Neural crest cell (in vitro differentiated cells): ENCODE data around the gene CCDC88B. TPM values are rescaled to one million over a fixed set of nuclear protein-coding genes. Genes with fewer than 3 reads are reported as not detected.

Experiments
- DNase-seq: peaks from one replicate; pipeline ENCODE4 v3.0.0; 2021; ENCODE audit warnings: low read depth, mixed read lengths, low spot score
- H3K27ac Mint-ChIP-seq: one replicate; pipeline ENCODE4 v1.8.0; 2021; ENCODE audit warnings: mild to moderate bottlenecking, mixed read lengths; ENCODE audit not compliant: unreplicated experiment
- H3K27me3 Mint-ChIP-seq: 2 replicates; pipeline ENCODE4 v1.8.0; 2021; ENCODE audit warnings: low read depth, mild to moderate bottlenecking, mixed read lengths
- H3K36me3 Mint-ChIP-seq: 2 replicates; pipeline ENCODE4 v1.8.0; 2021; ENCODE audit warnings: low read depth, mild to moderate bottlenecking, mixed read lengths
- H3K4me1 Mint-ChIP-seq: 2 replicates; pipeline ENCODE4 v1.8.0; 2021; ENCODE audit warnings: mixed read lengths
- H3K4me3 Mint-ChIP-seq: one replicate; pipeline ENCODE4 v1.8.0; 2021; ENCODE audit warnings: mild to moderate bottlenecking, mixed read lengths
- H3K9me3 Mint-ChIP-seq: 2 replicates; pipeline ENCODE4 v1.8.0; 2021; ENCODE audit warnings: mixed read lengths
- total RNA-seq: library from RNA; stranded (reverse); gene quantifications from 2 replicates; pipeline ENCODE4 v1.2.1, GENCODE V29; 2021
- TF ChIP-seq, protein P1 (sequence below): fragments of 200-600 bp; sonication (generic); conservative IDR thresholded peaks from 2 replicates; pipeline ENCODE4 v1.5.0; 2021; ENCODE audit warnings: antibody characterized with exemption, mild to moderate bottlenecking

Gene CCDC88B
- total RNA-seq, 1 donor from 2014 or later: 1.1 TPM

GRCh38 chr11:64376071-64376470 lies 36.1 kb downstream of the CCDC88B start:
- Mint-ChIP-seq H3K36me3 (peaks cover 2% of the 10 kb centered on the region), H3K27ac (no peak overlapping the region), H3K4me1 (peaks cover 4% of the 10 kb centered on the region), H3K4me3 (no peak overlapping the region), H3K27me3 (no peaks in the 10 kb centered on the region), H3K9me3 (no peaks in the 10 kb centered on the region)
- no peak for DNase-seq
- TF ChIP-seq, protein P1, sequence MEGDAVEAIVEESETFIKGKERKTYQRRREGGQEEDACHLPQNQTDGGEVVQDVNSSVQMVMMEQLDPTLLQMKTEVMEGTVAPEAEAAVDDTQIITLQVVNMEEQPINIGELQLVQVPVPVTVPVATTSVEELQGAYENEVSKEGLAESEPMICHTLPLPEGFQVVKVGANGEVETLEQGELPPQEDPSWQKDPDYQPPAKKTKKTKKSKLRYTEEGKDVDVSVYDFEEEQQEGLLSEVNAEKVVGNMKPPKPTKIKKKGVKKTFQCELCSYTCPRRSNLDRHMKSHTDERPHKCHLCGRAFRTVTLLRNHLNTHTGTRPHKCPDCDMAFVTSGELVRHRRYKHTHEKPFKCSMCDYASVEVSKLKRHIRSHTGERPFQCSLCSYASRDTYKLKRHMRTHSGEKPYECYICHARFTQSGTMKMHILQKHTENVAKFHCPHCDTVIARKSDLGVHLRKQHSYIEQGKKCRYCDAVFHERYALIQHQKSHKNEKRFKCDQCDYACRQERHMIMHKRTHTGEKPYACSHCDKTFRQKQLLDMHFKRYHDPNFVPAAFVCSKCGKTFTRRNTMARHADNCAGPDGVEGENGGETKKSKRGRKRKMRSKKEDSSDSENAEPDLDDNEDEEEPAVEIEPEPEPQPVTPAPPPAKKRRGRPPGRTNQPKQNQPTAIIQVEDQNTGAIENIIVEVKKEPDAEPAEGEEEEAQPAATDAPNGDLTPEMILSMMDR: no peak

DNA sequence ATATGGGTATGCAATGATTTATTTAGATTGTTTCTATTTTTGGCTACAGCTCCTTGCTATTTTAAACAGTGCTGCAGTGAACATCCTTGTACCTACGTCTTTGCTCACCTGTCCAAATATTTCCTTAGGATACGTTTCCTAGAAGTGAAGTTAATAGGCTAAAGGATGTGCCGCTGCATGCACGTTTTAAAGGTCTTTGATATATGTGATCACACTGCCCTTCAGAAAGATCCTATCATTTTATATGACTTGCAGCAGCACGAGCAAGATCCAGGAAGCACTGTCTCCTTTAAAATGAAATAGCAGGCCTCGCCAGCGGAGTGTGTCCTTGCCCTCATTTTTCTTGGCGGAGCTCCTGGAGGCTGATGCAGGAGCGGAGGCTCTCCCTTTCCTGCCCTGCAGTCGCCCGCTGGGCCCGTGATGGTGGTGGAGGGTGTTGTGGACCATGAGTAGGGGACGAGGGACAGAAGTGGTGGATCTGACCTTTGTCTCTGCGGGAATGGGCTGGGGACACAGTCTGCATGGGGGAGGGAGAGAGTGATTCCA lies 38.4 kb downstream of the CCDC88B start:
- no peak for DNase-seq
- no peak overlapping the region for H3K4me3 Mint-ChIP-seq
- H3K27ac Mint-ChIP-seq: no peak overlapping the region
- no peaks in the 10 kb centered on the region for H3K36me3 Mint-ChIP-seq
- TF ChIP-seq, protein P1: no peak
- H3K4me1 Mint-ChIP-seq: peaks cover 9% of the 10 kb centered on the region
- peaks cover 3% of the 10 kb centered on the region for H3K27me3 Mint-ChIP-seq
- no peaks in the 10 kb centered on the region for H3K9me3 Mint-ChIP-seq

GRCh38 chr11:64379160-64379559 lies 39.2 kb downstream of the CCDC88B start:
- Mint-ChIP-seq H3K4me1 (peaks cover 5% of the 10 kb centered on the region), H3K9me3 (no peaks in the 10 kb centered on the region), H3K4me3 (no peak overlapping the region), H3K27me3 (peaks cover 3% of the 10 kb centered on the region), H3K27ac (no peak overlapping the region), H3K36me3 (no peaks in the 10 kb centered on the region)
- no peak for DNase-seq
- TF ChIP-seq, protein P1: no peak

DNA sequence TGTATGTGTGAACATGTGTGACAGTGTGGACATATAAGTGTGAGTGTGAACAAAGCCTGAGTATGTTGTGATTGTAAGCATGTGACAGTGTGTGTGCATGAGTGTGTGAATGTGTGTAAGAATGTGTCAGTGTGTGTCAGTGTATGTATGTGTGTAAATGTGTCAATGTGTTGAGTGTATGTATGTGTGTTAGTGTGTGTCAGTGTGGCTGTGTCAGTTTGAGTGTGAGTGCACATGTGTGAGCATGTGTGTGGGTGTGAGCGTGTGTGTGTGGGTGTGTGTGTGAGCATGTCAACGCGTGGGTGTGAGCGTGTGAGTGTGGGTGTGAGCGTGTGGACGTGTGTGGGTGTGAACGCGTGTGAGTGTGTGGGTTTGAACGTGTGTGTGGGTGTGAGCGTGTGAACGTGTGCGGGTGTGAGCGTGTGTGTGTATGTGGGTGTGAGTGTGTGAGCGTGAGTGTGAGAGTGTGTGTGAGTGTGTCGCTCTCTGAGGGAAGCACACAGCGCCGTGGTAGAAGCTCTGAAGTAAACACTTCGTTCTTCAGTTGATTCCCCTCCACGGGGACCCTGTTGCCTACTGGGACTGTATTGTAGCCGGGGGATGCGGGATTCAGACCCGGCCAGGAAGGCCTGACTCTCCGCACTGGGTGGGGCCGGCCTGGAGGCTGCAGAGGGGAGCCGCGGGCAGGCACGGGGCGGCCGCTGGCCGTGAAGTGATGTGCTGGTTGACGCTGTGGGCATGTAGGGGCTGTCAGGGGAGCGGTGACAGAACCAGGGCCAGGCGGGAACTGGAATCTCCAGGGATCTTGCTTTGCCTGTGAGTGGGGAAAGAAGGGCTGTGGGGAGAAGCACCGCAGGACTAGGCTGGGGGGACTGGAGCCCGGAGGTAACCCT lies 40.1 kb downstream of the CCDC88B start:
- TF ChIP-seq, protein P1: no peak
- Mint-ChIP-seq H3K9me3 (no peaks in the 10 kb centered on the region), H3K4me3 (no peak overlapping the region), H3K27ac (no peak overlapping the region), H3K4me1 (peaks cover 5% of the 10 kb centered on the region), H3K36me3 (no peaks in the 10 kb centered on the region), H3K27me3 (peaks cover 3% of the 10 kb centered on the region)
- DNase-seq: no peak

DNA sequence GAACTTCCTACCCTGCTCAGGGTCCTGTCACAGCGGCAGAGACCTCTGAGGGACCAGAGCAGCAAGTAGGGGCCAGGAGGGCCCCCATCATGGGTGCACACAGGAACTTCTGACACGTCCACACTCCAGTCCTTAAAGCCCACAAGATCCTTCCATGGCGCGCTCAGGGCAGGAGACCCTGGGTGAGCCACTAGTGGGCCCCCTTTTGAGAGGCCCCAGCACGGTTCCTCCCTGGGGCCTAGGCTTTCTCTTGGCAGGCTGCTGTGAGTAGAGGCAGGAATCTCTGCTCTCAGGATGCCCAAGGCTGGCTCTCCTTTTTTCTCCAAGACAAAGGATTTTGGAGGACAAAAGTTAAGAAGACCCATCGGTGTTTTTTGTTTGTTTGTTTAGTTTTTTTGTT lies 41.3 kb downstream of the CCDC88B start:
- Mint-ChIP-seq H3K4me3 (no peak overlapping the region), H3K27ac (no peak overlapping the region), H3K27me3 (peaks cover 3% of the 10 kb centered on the region), H3K4me1 (peaks cover 5% of the 10 kb centered on the region), H3K36me3 (no peaks in the 10 kb centered on the region), H3K9me3 (no peaks in the 10 kb centered on the region)
- no peak for DNase-seq
- TF ChIP-seq, protein P1: no peak
